Uterus (tissue), 4 donors: ENCODE measurements around the gene LPCAT1. TPM values are rescaled to one million over a fixed set of nuclear protein-coding genes. Genes with fewer than 3 reads are reported as not detected.
"Not testable (repeated sequence)": the region's sequence is repeated elsewhere in the genome, so short reads cannot be mapped to it uniquely, and the experiment has no call there.

Experiments used
- DNase-seq, 2 donors: peaks; one replicate each; pipeline ENCODE4 v3.0.0-alpha.2; 2019 to 2020
- H3K27ac ChIP-seq, 2 donors: fragments of 200-600 bp; sonication (generic); 1 replicate in 1 of 2; 2 replicates in 1 of 2; pipeline ENCODE4 v1.5.1; 2016 to 2018
- H3K27me3 ChIP-seq, 2 donors: fragments of 200-600 bp; sonication (generic); one replicate each; pipeline ENCODE4 v1.5.1; 2018 to 2019; ENCODE audit warnings: control low read depth in 1 of 2
- H3K36me3 ChIP-seq, 2 donors: fragments of 200-600 bp; sonication (generic); one replicate each; pipeline ENCODE4 v1.5.1; 2019; ENCODE audit warnings: control low read depth in 1 of 2
- H3K4me1 ChIP-seq, 2 donors: fragments of 200-600 bp; sonication (generic); one replicate each; pipeline ENCODE4 v1.5.1; 2018 to 2019; ENCODE audit warnings: control low read depth in 1 of 2
- H3K4me3 ChIP-seq, 2 donors: fragments of 200-600 bp; sonication (generic); 1 replicate in 1 of 2; 2 replicates in 1 of 2; pipeline ENCODE4 v1.5.1; 2018 to 2019; ENCODE audit warnings: mild to moderate bottlenecking in 1 of 2
- H3K9me3 ChIP-seq, 2 donors: fragments of 200-600 bp; sonication (generic); one replicate each; pipeline ENCODE4 v1.5.1; 2019; ENCODE audit warnings: control low read depth in 1 of 2
- POLR2A ChIP-seq, 2 donors: fragments of 450-650 bp; IDR thresholded peaks; one replicate each; pipeline ENCODE4 v1.6.1; 2016; ENCODE audit warnings: antibody characterized with exemption in 2 of 2, mild to moderate bottlenecking in 1 of 2, moderate library complexity in 1 of 2
- intact Hi-C: fragments of 100-400 bp; cut with DNase I; formaldehyde crosslinking; loops from one replicate; pipeline ENCODE4 v1.15.1; 2023; ENCODE audit warnings: low total_unique reads
- total RNA-seq, 4 donors: library from RNA; depleted of rRNA in 3 of 4; stranded (reverse); fragments of >200 nt in 3 of 4; gene quantifications; one replicate each; pipeline versions ENCODE4 v1.1.0 to v1.2.4, GENCODE V29; 2014 to 2023
- TF ChIP-seq, protein P1 (sequence below), 4 experiments: fragments of 200-600 bp in 2 of 4; fragments of 450-650 bp in 2 of 4; sonication (generic) in 2 of 4; IDR thresholded peaks; one replicate each; pipeline ENCODE4 v1.5.1; 2016 to 2019; ENCODE audit warnings: antibody characterized with exemption in 4 of 4, mild to moderate bottlenecking in 2 of 4, moderate library complexity in 1 of 4
- donor health status: DM: yes; HTN: yes; CAD: no.

Gene LPCAT1
- total RNA-seq, 4 donors from 2014 or later = 21.5 to 51.0 (median 40.0) TPM

GRCh38 chr5:1563051-1563461, 39.3 kb upstream of the LPCAT1 start:
- Histone ChIP-seq H3K36me3 (no peaks in the 10 kb centered on the region), H3K9me3 (no peaks in the 10 kb centered on the region), H3K4me3 (no peak overlapping the region), H3K4me1 (no peaks in the 10 kb centered on the region), H3K27ac (no peak overlapping the region), H3K27me3 (no peaks in the 10 kb centered on the region)
- intact Hi-C loops = no loop called here
- TF ChIP-seq POLR2A (IDR thresholded peaks at IDR 0.05) = no peak
- TF ChIP-seq, protein P1, sequence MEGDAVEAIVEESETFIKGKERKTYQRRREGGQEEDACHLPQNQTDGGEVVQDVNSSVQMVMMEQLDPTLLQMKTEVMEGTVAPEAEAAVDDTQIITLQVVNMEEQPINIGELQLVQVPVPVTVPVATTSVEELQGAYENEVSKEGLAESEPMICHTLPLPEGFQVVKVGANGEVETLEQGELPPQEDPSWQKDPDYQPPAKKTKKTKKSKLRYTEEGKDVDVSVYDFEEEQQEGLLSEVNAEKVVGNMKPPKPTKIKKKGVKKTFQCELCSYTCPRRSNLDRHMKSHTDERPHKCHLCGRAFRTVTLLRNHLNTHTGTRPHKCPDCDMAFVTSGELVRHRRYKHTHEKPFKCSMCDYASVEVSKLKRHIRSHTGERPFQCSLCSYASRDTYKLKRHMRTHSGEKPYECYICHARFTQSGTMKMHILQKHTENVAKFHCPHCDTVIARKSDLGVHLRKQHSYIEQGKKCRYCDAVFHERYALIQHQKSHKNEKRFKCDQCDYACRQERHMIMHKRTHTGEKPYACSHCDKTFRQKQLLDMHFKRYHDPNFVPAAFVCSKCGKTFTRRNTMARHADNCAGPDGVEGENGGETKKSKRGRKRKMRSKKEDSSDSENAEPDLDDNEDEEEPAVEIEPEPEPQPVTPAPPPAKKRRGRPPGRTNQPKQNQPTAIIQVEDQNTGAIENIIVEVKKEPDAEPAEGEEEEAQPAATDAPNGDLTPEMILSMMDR (IDR thresholded peaks at IDR 0.05) = no peak
- no peak for DNase-seq

DNA sequence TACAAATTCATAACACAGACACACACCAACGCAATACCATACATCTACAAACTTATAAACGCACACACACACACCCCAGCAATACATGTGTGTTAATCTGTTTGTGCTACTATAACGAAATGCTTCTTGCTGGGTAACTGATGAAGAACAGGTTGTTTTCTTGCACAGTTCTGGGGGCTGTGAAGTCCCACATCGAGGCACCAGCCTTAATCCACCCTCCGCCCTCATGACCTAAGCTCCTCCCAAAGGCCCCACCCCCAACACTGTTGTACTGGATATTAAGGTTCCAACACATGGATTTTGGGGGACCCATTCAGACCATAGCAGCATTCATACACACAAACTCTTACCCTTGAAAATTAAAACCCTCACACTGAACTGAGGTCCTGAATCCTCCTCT, 38.8 kb upstream of the LPCAT1 start:
- Histone ChIP-seq H3K27ac (no peak overlapping the region), H3K4me3 (no peak overlapping the region), H3K36me3 (no peaks in the 10 kb centered on the region), H3K27me3 (no peaks in the 10 kb centered on the region), H3K9me3 (no peaks in the 10 kb centered on the region), H3K4me1 (no peaks in the 10 kb centered on the region)
- intact Hi-C loops = no loop called here
- TF ChIP-seq POLR2A (IDR thresholded peaks at IDR 0.05) = no peak
- TF ChIP-seq, protein P1 (IDR thresholded peaks at IDR 0.05) = no peak
- no peak for DNase-seq

DNA sequence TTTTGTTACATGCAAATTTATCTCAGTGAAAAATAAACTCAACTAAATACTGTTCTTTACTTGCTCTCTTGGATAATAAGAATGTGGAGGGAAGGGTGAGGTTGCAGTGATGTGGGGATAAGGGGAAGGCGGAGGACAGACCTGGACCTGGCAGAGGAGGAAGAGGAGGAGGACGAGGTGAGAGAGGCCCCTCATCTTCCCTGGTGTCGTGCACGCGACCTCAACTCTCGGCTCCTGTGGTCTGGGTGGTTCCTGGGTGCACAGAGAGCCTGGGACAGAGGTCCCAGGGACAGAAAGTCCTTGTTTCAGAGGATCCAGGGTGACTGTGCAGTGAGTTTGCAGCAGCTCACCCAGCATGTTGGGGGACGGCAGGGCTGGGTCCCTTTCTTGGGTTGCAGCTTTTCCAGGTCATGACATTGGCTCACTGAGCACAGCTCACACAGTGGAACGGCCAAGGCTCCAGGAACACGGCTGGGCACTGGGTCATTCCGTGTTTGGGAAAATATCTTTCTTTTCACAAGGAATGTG, 37.7 kb upstream of the LPCAT1 start:
- Histone ChIP-seq H3K4me3 (no peak overlapping the region), H3K27me3 (no peaks in the 10 kb centered on the region), H3K36me3 (no peaks in the 10 kb centered on the region), H3K27ac (no peak overlapping the region), H3K4me1 (no peaks in the 10 kb centered on the region), H3K9me3 (no peaks in the 10 kb centered on the region)
- TF ChIP-seq, protein P1 (IDR thresholded peaks at IDR 0.05) = no peak
- TF ChIP-seq POLR2A (IDR thresholded peaks at IDR 0.05) = no peak
- no peak for DNase-seq
- intact Hi-C loops = no loop called here

DNA sequence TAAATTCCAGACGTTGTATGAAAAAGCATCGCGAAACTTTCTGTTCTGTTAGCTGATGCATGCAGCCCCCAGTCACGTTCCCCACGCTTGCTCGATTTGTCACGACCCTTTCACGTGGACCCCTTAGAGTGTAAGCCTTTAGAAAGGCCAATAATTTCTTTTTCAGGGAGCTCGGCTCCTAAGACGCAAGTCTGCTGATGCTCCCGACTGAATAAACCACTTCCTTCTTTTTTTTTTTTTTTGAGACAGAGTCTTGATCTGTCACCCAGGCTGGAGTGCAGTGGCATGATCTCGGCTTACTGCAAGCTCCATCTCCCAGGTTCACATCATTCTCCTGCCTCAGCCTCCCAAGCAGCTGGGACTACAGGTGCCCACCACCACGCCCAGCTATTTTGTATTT, 36.7 kb upstream of the LPCAT1 start:
- H3K4me1 ChIP-seq, H3K27me3 ChIP-seq, intact Hi-C loops, H3K36me3 ChIP-seq, DNase-seq, H3K4me3 ChIP-seq, H3K9me3 ChIP-seq, H3K27ac ChIP-seq: not testable (repeated sequence)

DNA sequence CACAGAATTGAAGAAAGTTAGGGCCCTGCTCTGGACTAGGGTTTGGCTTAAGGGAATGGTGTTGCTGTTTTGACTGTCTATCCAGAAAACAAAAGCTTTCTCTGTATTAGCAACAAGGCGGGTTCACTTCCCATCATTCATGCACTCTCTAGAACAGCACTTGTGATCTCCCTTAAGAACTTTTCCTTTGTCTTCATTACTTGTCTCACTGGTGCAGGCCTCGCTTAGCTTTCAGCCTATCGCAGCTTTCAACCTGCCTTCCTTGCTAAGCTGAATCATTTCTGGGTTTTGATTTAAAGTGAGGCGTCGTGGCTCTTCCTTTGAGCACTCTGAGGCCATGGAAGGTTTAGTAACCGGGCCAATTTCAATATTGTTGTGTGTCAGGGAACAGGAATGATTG, 35.2 kb upstream of the LPCAT1 start:
- Histone ChIP-seq H3K4me1 (no peaks in the 10 kb centered on the region), H3K36me3 (no peaks in the 10 kb centered on the region), H3K9me3 (no peaks in the 10 kb centered on the region), H3K27ac (no peak overlapping the region), H3K4me3 (no peak overlapping the region), H3K27me3 (no peaks in the 10 kb centered on the region)
- intact Hi-C loops = no loop called here
- DNase-seq = no peak
- TF ChIP-seq, protein P1 (IDR thresholded peaks at IDR 0.05) = no peak
- TF ChIP-seq POLR2A (IDR thresholded peaks at IDR 0.05) = no peak
